Kidney capillary endothelial cell (primary cell): ENCODE data around the gene RPTOR.
A peak's percentile ranks its signal among the peaks of the same experiment; 100 is the strongest.

ENCODE experiments used
- DNase-seq: peaks from one replicate; pipeline ENCODE4 v3.0.0-alpha.2; 2018; ENCODE audit warnings: low spot score

Gene RPTOR

GRCh38 chr17:80913928-80914821 is 369.5 kb downstream of the RPTOR start:
- DNase-seq = no peak

- DNase-seq = no peak
These were observed 371.6 kb downstream of the RPTOR start for GRCh38 chr17:80916246-80916645.

DNA sequence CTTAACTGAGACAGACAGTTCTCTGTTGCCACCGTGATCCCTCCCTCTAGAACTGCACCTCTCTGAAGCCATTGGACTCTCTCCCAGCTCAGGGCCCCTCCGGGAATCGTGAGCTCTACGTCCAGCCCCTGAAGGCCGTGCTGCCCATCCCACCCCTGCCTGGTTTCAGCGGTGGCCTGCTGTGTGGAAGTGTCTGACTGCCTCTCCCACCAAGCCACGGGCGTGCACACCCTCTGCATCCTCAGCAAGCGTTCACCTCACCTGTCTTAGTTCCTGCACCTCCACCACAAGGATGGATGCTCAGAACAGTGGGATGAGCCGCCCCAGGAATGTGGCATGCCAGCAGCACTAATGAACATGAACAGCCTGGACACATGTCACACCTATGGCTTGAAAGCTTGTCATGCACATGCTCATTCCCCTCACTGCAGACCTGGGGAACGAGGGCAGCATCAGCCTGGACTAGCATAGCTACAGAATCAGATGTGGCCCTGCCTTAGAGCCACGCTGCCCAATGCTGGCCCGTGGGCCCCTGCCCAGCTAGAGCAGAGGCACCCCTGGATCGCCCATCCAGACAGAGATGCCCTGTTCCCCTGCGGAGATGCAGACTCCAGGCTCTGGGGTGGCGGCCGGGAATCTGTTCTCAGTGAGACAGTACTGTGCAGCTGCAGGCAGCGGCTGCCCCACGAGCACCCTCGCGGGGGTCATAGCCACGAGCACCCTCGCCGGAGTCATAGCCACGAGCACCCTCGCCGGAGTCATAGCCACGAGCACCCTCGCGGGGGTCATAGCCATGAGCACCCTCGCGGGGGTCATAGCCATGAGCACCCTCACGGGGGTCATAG is 373.3 kb downstream of the RPTOR start:
- DNase-seq = no peak

GRCh38 chr17:80918731-80919130 is 374.1 kb downstream of the RPTOR start:
- no peak for DNase-seq

- no peak for DNase-seq
These were observed 375.0 kb downstream of the RPTOR start for GRCh38 chr17:80919331-80920311.

DNA sequence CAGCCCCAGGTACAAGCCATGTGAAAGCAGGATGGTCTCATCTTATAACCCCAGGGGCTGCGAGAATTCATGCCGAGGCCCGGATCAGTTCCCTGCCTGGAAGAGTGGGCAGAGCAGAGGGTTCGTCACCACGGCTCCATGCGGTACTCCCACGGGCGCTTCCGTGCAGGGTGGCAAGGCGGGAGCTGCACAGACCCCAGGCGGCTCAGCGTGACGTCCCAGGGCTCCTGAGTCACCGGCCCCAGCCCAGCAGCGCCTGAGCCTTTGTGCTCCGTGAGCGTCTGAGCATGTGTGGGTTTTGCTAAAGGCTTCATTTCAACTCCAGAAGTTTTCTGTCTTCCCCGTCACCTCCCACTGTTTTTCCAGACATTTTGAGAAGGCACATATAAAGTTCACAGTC is 375.8 kb downstream of the RPTOR start:
- no peak for DNase-seq

- no peak for DNase-seq
These were observed 376.5 kb downstream of the RPTOR start for GRCh38 chr17:80921159-80921558.

GRCh38 chr17:80921741-80922579 is 377.3 kb downstream of the RPTOR start:
- no peak for DNase-seq

GRCh38 chr17:80922580-80923160 is 378.0 kb downstream of the RPTOR start:
- DNase-seq = no peak

DNA sequence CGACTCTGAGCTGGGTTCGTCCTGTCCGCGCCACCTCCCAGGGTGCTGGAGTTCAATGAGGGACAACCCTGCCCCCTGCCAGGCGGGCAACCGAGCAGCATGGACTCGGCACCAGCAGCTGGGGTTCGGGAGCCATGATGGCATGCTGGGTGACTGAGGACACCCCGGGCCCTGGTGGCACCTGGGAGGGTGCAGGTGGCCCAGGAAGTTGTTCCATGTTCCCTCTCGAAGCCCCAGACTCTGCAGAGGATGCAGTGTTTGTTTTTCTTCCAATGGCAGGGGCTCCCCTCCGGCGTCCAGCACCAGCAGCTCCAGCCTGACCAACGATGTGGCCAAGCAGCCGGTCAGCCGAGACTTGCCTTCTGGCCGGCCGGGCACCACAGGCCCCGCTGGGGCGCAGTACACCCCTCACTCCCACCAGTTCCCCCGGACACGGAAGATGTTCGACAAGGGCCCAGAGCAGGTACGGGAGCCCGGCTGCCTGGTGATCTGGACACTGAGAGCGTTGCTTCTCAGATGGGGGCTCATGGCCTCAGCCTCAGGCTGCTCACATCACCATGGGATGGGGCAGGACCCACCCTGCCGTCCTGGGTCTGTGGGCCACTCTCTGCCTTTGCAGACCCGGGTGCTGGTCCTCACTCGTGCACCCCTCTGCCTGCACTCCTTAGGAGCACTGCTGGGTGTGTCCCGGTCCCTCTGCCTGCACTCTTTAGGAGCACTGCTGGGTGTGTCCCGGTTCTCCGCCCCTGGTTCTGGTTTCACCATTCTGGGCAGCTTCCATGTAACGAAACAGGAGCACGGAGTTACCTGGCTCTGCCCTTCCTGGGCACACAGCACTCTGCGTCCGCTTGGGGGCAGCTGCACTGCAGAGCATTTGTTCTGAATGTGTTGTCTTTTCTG is 378.8 kb downstream of the RPTOR start:
- DNase-seq = no peak

DNA sequence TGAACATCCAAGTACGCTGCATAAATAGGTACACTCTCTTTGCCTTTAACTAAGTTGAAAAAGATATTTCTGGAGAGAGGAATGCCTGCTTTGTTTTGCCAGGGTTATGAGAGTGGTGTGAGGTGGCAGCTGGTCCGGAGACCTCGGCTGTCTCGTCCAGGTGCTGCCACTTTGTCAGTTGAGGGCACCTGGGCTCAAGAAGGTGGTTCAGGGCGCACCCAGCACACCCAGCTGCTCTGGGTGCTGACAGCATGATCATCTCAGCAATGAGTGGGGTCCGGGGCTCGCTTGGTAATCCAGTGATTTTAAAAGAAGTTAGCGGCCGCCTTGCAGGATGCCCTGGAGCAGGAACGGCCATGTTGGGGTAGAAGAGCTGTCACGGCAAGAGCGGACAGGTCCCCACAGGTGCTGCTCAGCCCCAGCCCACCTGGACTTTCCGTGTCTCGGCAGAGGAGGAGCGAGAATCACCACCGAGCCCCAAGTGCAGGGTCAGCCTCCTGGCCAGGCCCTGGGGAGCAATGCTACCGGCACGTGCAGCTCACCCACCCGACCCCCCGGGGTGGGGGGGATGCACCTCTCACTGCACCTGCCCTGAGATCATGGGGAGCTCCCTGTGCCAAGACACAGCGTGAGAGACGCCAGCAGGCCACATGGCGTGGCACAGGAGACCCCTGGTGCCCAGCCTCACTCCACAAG is 379.6 kb downstream of the RPTOR start:
- no peak for DNase-seq

DNA sequence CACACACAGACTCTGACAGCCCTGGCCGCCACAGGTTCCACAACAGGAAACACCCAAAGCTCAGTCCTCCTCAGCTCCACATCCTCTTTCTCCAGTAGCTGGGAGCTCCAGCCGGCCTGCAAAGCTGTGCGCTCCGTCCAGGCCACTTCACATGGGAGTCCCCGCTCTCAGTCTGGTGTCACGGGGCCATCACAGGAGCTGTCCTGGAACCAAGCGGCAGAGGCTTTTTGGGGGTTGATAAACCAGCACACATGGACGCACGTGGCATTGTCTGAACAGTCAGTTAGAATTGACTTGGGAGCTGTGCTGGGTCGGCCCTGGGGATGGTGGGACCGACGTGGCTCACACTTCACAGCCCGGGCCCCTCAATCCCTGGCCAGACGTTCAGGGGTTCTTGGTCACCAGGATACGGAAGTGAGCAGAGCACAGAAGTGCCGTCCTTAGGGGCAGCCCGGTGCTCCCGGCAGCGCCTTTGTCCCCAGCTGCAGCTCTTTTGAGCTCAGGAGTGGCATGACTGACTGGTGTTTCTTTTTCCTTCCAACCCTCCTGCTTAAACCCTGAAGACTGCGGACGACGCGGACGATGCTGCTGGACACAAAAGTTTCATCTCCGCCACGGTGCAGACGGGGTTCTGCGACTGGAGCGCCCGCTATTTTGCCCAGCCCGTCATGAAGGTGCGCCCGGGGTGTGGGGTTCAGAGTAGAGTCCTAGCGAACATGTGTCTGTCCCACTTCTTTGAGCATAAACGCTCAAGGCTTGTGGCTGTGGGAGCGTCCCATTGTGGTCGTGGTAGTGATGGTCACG is 380.4 kb downstream of the RPTOR start:
- DNase-seq = no peak

GRCh38 chr17:80925688-80926335 is 381.2 kb downstream of the RPTOR start:
- no peak for DNase-seq

- DNase-seq = no peak
These were observed 382.1 kb downstream of the RPTOR start for GRCh38 chr17:80926591-80927250.

GRCh38 chr17:80927791-80928216 is 383.2 kb downstream of the RPTOR start:
- DNase-seq = peak; percentile 78

DNA sequence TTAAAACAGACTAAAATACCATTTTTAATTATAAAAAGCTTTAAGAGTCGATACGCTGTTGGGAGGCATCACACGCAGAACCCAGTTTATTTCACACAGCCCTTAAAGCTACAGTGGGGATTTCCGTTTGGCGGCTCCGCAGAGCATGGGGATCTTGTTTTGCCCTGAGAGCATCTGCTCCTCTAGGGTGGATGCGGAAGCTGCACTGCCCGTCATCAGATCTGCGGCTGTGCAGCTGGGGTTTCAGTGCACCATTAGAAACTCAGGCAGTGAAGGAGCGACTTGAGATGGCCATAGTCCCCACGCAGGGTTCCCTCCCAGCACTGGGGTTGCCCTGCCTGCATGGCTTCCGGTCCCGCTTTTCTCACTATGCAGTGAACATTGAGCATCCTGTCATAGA is 384.8 kb downstream of the RPTOR start:
- DNase-seq = no peak
